Stimulated activated CD4-positive, alpha-beta T cell treated with anti-CD3 and anti-CD28 coated beads, Interleukin-2, amount 100 ng/mL, for 24 hours (primary cell): Measurements from ENCODE around the gene RASGRP2.

Experiments
- DNase-seq, 2 donors: peaks; one replicate each; pipeline ENCODE4 v3.0.0-alpha.2; 2020

The RASGRP2 gene

GRCh38 chr11:64739871-64740270, 4.1 kb downstream of the RASGRP2 start:
- DNase-seq, result no peak

GRCh38 chr11:64736654-64737053, 7.3 kb downstream of the RASGRP2 start:
- DNase-seq, result no peak

- DNase-seq, result no peak
Observed at GRCh38 chr11:64735725-64736259, 8.2 kb downstream of the RASGRP2 start.

- DNase-seq, result no peak
Observed at GRCh38 chr11:64734811-64735724, 8.9 kb downstream of the RASGRP2 start.

- DNase-seq, result no peak
Observed at GRCh38 chr11:64731601-64732000, 12.3 kb downstream of the RASGRP2 start.

- DNase-seq, result peak in 1 of 2 donors; percentile 51
Observed at GRCh38 chr11:64729851-64730382, 14.0 kb downstream of the RASGRP2 start.

- DNase-seq, result no peak
Observed at GRCh38 chr11:64728757-64729365, 15.1 kb downstream of the RASGRP2 start.

- no peak for DNase-seq
Observed at GRCh38 chr11:64726867-64727530, 16.9 kb downstream of the RASGRP2 start.

GRCh38 chr11:64726211-64726641, 17.7 kb downstream of the RASGRP2 start:
- no peak for DNase-seq

GRCh38 chr11:64724863-64725532, 18.9 kb downstream of the RASGRP2 start:
- DNase-seq, result no peak

GRCh38 chr11:64723907-64724862, 19.8 kb downstream of the RASGRP2 start:
- no peak for DNase-seq

GRCh38 chr11:64723117-64723906, 20.6 kb downstream of the RASGRP2 start, which contains the start of gene NRXN2:
NRXN2 (minus strand) TSS chr11:64723197; CDS start chr11:64713699, 9,498 bp downstream.
- peak; percentile 87 to 91 for DNase-seq

- no peak for DNase-seq
Observed at GRCh38 chr11:64722141-64723065, 21.5 kb downstream of the RASGRP2 start.

- DNase-seq, result no peak
Observed at GRCh38 chr11:64721359-64721699, 22.6 kb downstream of the RASGRP2 start.

- DNase-seq, result no peak
Observed at GRCh38 chr11:64720640-64721358, 23.1 kb downstream of the RASGRP2 start.

- DNase-seq, result no peak
Observed at GRCh38 chr11:64720167-64720566, 23.8 kb downstream of the RASGRP2 start.

- no peak for DNase-seq
Observed at GRCh38 chr11:64719406-64719805, 24.5 kb downstream of the RASGRP2 start.

GRCh38 chr11:64718780-64719124, 25.2 kb downstream of the RASGRP2 start:
- no peak for DNase-seq
